Activated CD4-positive, alpha-beta memory T cell treated with anti-CD3 and anti-CD28 coated beads, Interleukin-2, amount 10 ng/mL, durations not matched to agents 7 days and 5 days (primary cell): ENCODE results near the gene PFN1. TPM values are rescaled to one million over a fixed set of nuclear protein-coding genes. Genes with fewer than 3 reads are reported as not detected.

Experiments
- CTCF ChIA-PET: fragments of 350-600 bp; sonication (Branson Sonifier 250); formaldehyde crosslinking; loops from one replicate; lab custom pipeline; 2021; ENCODE audit warnings: antibody characterized with exemption, inconsistent platforms; lab: Charles Lee
- POLR2A ChIA-PET: fragments of 350-600 bp; sonication (Branson Sonifier 250); formaldehyde crosslinking; loops from one replicate; lab custom pipeline; 2021; ENCODE audit warnings: antibody characterized with exemption; lab: Charles Lee
- DNase-seq: peaks from one replicate; pipeline ENCODE4 v3.0.0-alpha.2; 2020
- H3K27ac Mint-ChIP-seq: one replicate; pipeline ENCODE4 v1.8.0; 2021; ENCODE audit warnings: mild to moderate bottlenecking, mixed read lengths
- H3K27me3 Mint-ChIP-seq: one replicate; pipeline ENCODE4 v1.8.0; 2021; ENCODE audit warnings: mixed read lengths
- H3K36me3 Mint-ChIP-seq: one replicate; pipeline ENCODE4 v1.8.0; 2021; ENCODE audit warnings: low read depth, mixed read lengths
- H3K4me1 Mint-ChIP-seq: one replicate; pipeline ENCODE4 v1.8.0; 2021; ENCODE audit warnings: mixed read lengths
- H3K4me3 Mint-ChIP-seq: one replicate; pipeline ENCODE4 v1.8.0; 2021; ENCODE audit warnings: mild to moderate bottlenecking, mixed read lengths
- H3K9me3 Mint-ChIP-seq: one replicate; pipeline ENCODE4 v1.8.0; 2021; ENCODE audit warnings: mixed read lengths
- total RNA-seq, 2 experiments: library from RNA; stranded (reverse); gene quantifications; one replicate each; pipeline ENCODE4 v1.2.3, GENCODE V29; 2021

The PFN1 gene
- total RNA-seq, 2 experiments from 2014 or later: 2,149 to 2,220 TPM

DNA sequence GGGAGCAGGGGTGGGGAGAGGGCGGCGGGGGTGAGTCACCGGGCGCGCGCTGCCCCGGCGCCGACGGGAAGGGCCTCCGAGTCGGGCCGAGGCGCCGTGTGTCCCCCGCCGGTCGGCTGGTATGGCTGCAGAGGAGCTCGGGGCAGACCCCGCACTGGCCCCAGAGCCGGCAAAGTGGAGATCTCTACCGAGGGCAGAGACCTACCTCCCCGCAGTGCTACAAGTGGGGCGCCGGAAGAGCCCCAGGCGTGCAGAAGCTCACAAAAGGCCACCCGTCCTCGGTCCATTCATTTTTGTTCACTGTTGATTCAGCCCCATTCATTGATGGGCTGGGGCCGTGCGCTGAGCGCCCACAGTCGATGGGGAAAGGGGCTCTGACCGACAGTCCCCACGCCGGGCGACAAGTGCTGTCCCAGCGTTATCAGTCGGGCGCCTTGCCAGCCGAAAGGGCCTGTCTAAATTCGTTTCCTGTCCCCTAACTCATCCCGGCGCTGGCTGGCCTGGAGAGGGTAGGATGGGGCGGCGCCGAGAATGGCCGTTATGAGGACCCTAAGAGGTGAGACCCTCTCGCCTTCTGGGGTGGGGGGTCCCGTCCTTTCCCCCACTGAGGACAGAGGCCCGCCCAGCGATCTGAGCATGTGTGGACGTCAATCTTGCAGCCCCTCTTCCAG is 1.9 kb upstream of the PFN1 start:
- H3K9me3 Mint-ChIP-seq: no peaks in the 10 kb centered on the region
- H3K27ac Mint-ChIP-seq: peak overlapping the region; percentile 92
- POLR2A ChIA-PET: interaction anchor here (0.8 to 20.7 kb wide), 8 partner anchors 8 to 160 kb away, joined by 3 to 711 read pairs (median 4); partner anchors contain the start of genes CAMTA2, INCA1, KIF1C and PFN1
- peak; percentile 45 for DNase-seq
- peaks cover 31% of the 10 kb centered on the region for H3K36me3 Mint-ChIP-seq
- peaks cover 33% of the 10 kb centered on the region for H3K4me1 Mint-ChIP-seq
- H3K27me3 Mint-ChIP-seq: no peaks in the 10 kb centered on the region
- peak overlapping the region; percentile 96 for H3K4me3 Mint-ChIP-seq
- CTCF ChIA-PET: interaction anchor here (0.7 to 1.1 kb wide), 2 partner anchors 10 to 17 kb away, joined by 3 to 4 read pairs; partner anchors contain the start of genes RNF167, SLC25A11 and SPAG7

DNA sequence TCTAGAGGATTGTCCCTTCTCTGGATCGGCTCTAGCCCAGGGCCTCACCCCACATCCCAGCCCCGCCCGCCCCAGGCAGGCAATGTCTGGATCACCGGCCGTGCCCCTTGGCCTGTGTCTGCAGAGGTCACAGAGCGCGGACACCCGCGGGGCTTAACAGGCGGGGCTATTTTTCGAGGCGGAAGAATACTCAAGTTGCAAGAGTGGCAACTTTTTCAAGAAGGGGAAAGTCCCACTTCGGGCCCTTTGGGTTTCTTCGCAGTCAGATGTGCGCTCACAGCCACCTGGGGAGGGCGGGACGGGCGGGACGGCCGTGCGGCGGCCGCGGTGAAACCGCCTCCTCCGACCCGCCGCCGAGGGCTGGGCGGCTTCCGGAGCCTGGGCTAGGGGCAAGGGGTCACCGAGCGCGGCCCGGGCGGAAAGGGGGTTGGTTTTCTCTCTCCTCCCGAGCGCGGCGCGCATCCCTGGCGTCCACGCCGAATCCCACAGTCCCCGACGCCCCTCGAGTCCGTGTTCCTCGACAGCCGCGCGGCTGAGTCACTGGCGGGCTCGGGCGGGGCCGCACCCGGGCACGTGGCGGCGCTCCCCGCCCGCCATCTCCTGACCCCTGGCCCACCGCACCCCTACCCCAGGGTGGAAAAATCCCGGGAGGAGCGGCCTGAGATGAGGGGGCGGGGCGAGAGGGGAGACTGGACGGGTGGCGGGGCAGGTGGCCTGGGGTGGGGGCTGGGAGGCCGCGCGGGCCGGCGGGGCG is 1.2 kb upstream of the PFN1 start:
- H3K4me3 Mint-ChIP-seq: peak overlapping the region; percentile 96
- peak overlapping the region; percentile 91 for H3K27ac Mint-ChIP-seq
- DNase-seq: peak; percentile 81
- peaks cover 39% of the 10 kb centered on the region for H3K4me1 Mint-ChIP-seq
- ChIA-PET POLR2A (interaction anchor here (0.6 to 20.7 kb wide), 15 partner anchors 4 to 160 kb away, joined by 3 to 711 read pairs (median 6); partner anchors contain the start of genes CAMTA2, ENO3, GLTPD2 and INCA1), CTCF (interaction anchor here (1.1 to 2.2 kb wide), 3 partner anchors 13 to 18 kb away, joined by 4 to 10 read pairs (median 6); partner anchors contain the start of gene SPAG7)
- peaks cover 38% of the 10 kb centered on the region for H3K36me3 Mint-ChIP-seq
- H3K27me3 Mint-ChIP-seq: no peaks in the 10 kb centered on the region
- H3K9me3 Mint-ChIP-seq: no peaks in the 10 kb centered on the region

DNA sequence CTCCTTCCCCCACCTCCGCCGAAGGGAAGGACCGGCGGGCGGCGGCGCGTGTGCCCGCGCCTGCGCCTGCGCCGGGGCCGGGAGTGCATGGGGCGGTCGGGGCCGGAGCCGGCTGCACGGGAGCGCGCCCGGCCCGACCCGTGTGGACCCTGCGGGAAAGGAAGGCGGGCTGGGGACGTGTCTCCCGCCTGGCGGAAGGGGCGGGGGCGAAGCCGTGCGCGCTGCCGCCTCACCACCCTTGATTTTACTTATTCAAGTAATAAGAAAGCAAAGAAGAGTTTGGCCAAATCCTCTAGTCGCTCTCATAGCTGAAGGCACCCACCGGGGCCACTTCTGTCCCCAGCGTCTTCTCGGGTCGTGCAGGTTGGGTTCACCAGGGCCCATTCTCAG is 596 bp upstream of the PFN1 start:
- Mint-ChIP-seq H3K27ac (peak overlapping the region; percentile 100), H3K36me3 (peaks cover 44% of the 10 kb centered on the region), H3K4me3 (peak overlapping the region; percentile 96), H3K4me1 (peaks cover 44% of the 10 kb centered on the region), H3K9me3 (no peaks in the 10 kb centered on the region), H3K27me3 (no peaks in the 10 kb centered on the region)
- CTCF ChIA-PET: interaction anchor here (0.6 to 2.2 kb wide), 5 partner anchors 8 to 1238 kb away, joined by 3 to 10 read pairs (median 4); partner anchors contain the start of genes RNF167, SLC25A11 and SPAG7
- peak; percentile 83 for DNase-seq
- POLR2A ChIA-PET: interaction anchor here (0.6 to 20.7 kb wide), 16 partner anchors 5 to 471 kb away, joined by 3 to 711 read pairs (median 7); partner anchors contain the start of genes ARRB2, C17orf107, CAMTA2 and ENO3

DNA sequence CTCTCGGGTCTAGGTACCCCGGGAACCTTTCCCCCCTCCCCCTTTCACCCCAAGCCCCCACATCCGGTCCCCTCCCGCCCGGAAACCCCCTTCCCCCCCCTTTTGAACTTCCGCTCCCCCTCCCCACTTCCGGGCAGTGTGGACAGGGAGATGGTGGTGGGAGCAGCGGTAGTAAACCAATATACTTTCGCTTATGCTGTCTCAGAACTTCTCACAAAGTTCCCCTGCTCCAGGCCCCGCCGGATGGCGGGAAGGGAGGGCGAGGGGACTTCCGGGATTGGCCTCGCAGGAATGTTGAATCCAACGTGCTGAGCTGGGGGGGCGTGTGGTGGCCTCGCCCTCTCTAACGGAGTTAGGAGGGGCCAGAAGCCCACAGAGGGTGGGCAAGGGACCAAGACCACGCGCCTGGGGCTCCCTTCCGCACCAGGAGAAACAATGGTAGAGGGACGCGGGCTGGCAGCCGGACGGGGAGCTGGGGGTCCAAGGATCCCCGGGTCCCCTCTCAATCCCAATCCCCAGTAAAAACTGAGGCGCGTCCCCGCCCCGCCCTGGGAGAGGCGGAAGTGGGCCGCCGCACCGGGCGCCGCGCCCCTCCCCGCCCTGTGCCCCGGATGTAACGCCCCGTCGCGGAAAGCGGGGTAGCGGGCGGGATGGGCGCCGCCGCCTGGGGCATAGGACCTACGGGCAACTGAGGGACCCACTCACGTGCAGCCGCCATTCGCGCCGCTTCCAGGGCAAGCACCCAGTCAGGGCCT is 742 bp downstream of the PFN1 start:
- Mint-ChIP-seq H3K27me3 (no peaks in the 10 kb centered on the region), H3K9me3 (no peaks in the 10 kb centered on the region), H3K4me1 (peaks cover 56% of the 10 kb centered on the region), H3K27ac (peak overlapping the region; percentile 100), H3K36me3 (peaks cover 56% of the 10 kb centered on the region), H3K4me3 (peak overlapping the region; percentile 96)
- CTCF ChIA-PET: interaction anchor here (1.1 to 2.2 kb wide), 3 partner anchors 15 to 22 kb away, joined by 4 to 10 read pairs (median 6); partner anchors contain the start of gene SPAG7
- POLR2A ChIA-PET: interaction anchor here (0.6 to 20.7 kb wide), 20 partner anchors 6 to 243 kb away, joined by 3 to 711 read pairs (median 7); partner anchors contain the start of genes ARRB2, C17orf107, CAMTA2 and ENO3
- peak; percentile 81 for DNase-seq

- Mint-ChIP-seq H3K36me3 (peaks cover 62% of the 10 kb centered on the region), H3K27me3 (no peaks in the 10 kb centered on the region), H3K4me3 (peak overlapping the region; percentile 96), H3K9me3 (no peaks in the 10 kb centered on the region), H3K4me1 (peaks cover 62% of the 10 kb centered on the region), H3K27ac (peak overlapping the region; percentile 100)
- POLR2A ChIA-PET: interaction anchor here (0.6 to 20.7 kb wide), 17 partner anchors 6 to 244 kb away, joined by 3 to 711 read pairs (median 9); partner anchors contain the start of genes ARRB2, C17orf107, CAMTA2 and ENO3
- CTCF ChIA-PET: interaction anchor here (2.2 kb wide), 1 partner anchor 21 kb away, joined by 10 read pairs; the partner anchor contains the start of gene SPAG7
- no peak for DNase-seq
Measured at GRCh38 chr17:4947010-4947410, 1.3 kb downstream of the PFN1 start.

DNA sequence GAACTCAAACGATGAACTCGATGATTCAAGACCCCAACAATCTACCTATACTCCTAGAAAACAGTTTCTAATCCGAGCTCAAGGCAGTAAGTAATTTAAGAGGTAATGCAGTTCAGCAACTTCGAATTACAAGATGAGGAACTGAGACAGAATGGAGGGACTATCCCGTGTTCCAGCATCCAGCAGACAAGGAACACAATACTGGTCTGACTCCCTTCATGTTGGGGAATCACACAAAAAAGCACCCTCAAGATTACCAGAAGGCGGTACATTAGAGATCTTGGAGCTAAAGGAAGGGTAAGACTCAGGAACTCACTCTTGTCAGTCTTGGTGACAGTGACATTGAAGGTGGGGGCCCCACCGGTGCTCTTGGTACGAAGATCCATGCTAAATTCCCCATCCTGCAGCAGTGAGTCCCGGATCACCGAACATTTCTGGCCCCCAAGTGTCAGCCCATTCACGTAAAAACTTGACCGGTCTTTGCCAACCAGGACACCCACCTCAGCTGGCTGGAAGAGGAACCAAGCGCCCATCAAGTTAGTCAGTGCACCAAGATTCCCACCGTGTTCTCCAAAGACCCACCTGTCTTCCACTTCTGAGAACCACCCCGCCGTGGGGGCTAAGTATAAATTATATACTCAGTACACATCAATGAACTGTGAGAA is 1.9 kb downstream of the PFN1 start:
- Mint-ChIP-seq H3K4me3 (peak overlapping the region; percentile 96), H3K27ac (peak overlapping the region; percentile 100), H3K36me3 (peaks cover 67% of the 10 kb centered on the region), H3K9me3 (no peaks in the 10 kb centered on the region), H3K27me3 (no peaks in the 10 kb centered on the region), H3K4me1 (peaks cover 62% of the 10 kb centered on the region)
- CTCF ChIA-PET: interaction anchor here (0.6 kb wide), 1 partner anchor 70 kb away, joined by 3 read pairs; no protein-coding TSS in a partner anchor
- POLR2A ChIA-PET: interaction anchor here (0.9 to 20.7 kb wide), 13 partner anchors 7 to 580 kb away, joined by 3 to 711 read pairs (median 11); partner anchors contain the start of genes ARRB2, C17orf107, CAMTA2 and ENO3
- DNase-seq: no peak

- H3K27ac Mint-ChIP-seq: peak overlapping the region; percentile 100
- peak overlapping the region; percentile 96 for H3K4me3 Mint-ChIP-seq
- DNase-seq: no peak
- ChIA-PET CTCF (interaction anchor here (0.6 kb wide), 1 partner anchor 71 kb away, joined by 3 read pairs; no protein-coding TSS in a partner anchor), POLR2A (interaction anchor here (0.9 to 20.7 kb wide), 10 partner anchors 8 to 580 kb away, joined by 3 to 711 read pairs (median 13); partner anchors contain the start of genes ARRB2, C17orf107, CAMTA2 and ENO3)
- H3K9me3 Mint-ChIP-seq: no peaks in the 10 kb centered on the region
- no peaks in the 10 kb centered on the region for H3K27me3 Mint-ChIP-seq
- H3K4me1 Mint-ChIP-seq: peaks cover 57% of the 10 kb centered on the region
- peaks cover 73% of the 10 kb centered on the region for H3K36me3 Mint-ChIP-seq
Measured at GRCh38 chr17:4945944-4946280, 2.4 kb downstream of the PFN1 start.

DNA sequence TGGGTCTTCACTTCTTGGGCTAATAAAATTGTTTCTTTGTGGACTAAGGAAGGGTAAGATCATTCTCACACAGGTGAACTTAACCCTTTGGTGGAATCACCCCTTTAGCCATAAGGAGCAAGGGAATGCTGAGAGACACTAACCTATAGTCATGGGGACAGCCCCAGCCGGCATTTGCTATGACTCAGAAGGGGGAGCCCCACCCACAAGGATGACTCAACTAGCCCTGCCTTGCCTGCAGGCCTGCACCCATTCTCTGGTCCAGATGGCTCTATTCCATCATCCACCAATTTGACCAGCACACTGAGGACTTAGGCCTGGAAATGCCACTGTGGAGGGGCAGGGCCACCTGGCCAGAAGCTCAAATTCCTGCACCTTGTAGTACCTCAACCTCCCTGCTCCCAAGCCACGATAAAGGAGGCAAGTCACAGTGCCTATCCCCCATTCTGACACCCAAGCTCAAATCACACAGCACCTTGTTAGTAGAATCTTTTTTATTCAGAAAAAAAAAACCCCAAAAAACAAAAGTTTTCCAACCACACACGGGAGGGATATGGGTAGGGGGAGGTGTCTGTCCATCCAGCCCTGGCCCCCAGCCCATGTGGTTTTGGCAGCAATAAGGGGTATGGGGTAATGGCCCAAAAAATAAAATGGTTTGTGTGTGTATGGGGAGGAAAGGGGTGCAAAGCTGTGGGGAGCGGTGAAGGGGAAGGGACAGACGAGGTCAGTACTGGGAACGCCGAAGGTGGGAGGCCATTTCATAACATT is 3.0 kb downstream of the PFN1 start:
- CTCF ChIA-PET: interaction anchor here (0.6 to 1.2 kb wide), 2 partner anchors 22 to 71 kb away, joined by 3 read pairs; partner anchors contain the start of gene SPAG7
- POLR2A ChIA-PET: interaction anchor here (0.9 to 20.7 kb wide), 9 partner anchors 8 to 579 kb away, joined by 3 to 711 read pairs (median 11); partner anchors contain the start of genes C17orf107, CAMTA2, ENO3 and INCA1
- peaks cover 51% of the 10 kb centered on the region for H3K4me1 Mint-ChIP-seq

GRCh38 chr17:4944554-4945175 is 3.7 kb downstream of the PFN1 start:
- Mint-ChIP-seq H3K27ac (peak overlapping the region; percentile 100), H3K4me1 (peaks cover 48% of the 10 kb centered on the region), H3K4me3 (peak overlapping the region; percentile 96), H3K27me3 (no peaks in the 10 kb centered on the region), H3K36me3 (peaks cover 82% of the 10 kb centered on the region), H3K9me3 (no peaks in the 10 kb centered on the region)
- ChIA-PET CTCF (interaction anchor here (1.2 kb wide), 1 partner anchor 23 kb away, joined by 3 read pairs; the partner anchor contains the start of gene SPAG7), POLR2A (interaction anchor here (1.7 to 20.7 kb wide), 7 partner anchors 9 to 230 kb away, joined by 7 to 711 read pairs (median 43); partner anchors contain the start of genes C17orf107, CAMTA2, ENO3 and INCA1)
- DNase-seq: peak; percentile 45

More for the DNA sequence above, 3.0 kb downstream of the PFN1 start:
- Mint-ChIP-seq H3K27me3 (no peaks in the 10 kb centered on the region), H3K36me3 (peaks cover 78% of the 10 kb centered on the region), H3K9me3 (no peaks in the 10 kb centered on the region), H3K4me3 (peak overlapping the region; percentile 96), H3K27ac (peak overlapping the region; percentile 100)
- DNase-seq: peak; percentile 89

DNA sequence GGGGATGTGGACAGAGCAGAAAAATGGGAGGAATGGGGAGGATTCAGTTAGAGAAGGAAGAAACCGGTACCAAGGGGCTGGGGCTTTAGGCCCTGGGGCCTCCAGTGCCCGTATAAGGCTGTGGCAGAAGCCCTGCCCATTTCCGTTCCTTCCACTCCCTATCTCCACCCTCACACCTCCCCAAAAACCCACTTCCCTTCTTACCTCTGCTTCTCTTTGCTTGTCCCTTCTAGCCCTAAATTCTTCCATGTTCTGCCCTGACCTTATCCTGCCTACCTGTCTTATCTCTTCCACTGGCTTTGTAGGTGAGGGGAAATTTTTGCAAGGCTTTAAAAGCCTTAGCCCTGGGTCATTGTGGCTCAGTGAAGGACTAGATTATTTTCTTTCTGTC is 4.2 kb downstream of the PFN1 start:
- Mint-ChIP-seq H3K27me3 (no peaks in the 10 kb centered on the region), H3K4me3 (peak overlapping the region; percentile 96), H3K27ac (peak overlapping the region; percentile 100), H3K4me1 (peaks cover 48% of the 10 kb centered on the region), H3K36me3 (peaks cover 85% of the 10 kb centered on the region), H3K9me3 (no peaks in the 10 kb centered on the region)
- CTCF ChIA-PET: interaction anchor here (1.1 to 1.2 kb wide), 2 partner anchors 23 to 41 kb away, joined by 3 read pairs; partner anchors contain the start of genes CHRNE and SPAG7
- DNase-seq: peak; percentile 78
- POLR2A ChIA-PET: interaction anchor here (0.8 to 20.7 kb wide), 4 partner anchors 10 to 43 kb away, joined by 3 to 711 read pairs (median 176); partner anchors contain the start of genes CAMTA2, ENO3, PFN1 and SPAG7
